PC-3 (cell line): ENCODE results near the gene SSU72.

Experiments used
- EZH2 ChIP-seq: fragments of 300-600 bp; sonication (generic); IDR thresholded peaks from one replicate; pipeline ENCODE4 v1.6.1; 2017; ENCODE audit warnings: antibody characterized with exemption, mild to moderate bottlenecking, low read length; ENCODE audit not compliant: unreplicated experiment
- EZH2phosphoT487 ChIP-seq: fragments of 300-600 bp; sonication (generic); IDR thresholded peaks from 2 replicates; pipeline ENCODE4 v1.6.1; 2018; ENCODE audit warnings: mild to moderate bottlenecking, antibody characterized with exemption, low read length, borderline replicate concordance
- TF ChIP-seq, protein P1 (sequence below): fragments of 300-600 bp; sonication (generic); conservative IDR thresholded peaks from 2 replicates; pipeline ENCODE4 v1.5.1; 2017; ENCODE audit warnings: antibody characterized with exemption, low read depth, mild to moderate bottlenecking, low read length

DNA sequence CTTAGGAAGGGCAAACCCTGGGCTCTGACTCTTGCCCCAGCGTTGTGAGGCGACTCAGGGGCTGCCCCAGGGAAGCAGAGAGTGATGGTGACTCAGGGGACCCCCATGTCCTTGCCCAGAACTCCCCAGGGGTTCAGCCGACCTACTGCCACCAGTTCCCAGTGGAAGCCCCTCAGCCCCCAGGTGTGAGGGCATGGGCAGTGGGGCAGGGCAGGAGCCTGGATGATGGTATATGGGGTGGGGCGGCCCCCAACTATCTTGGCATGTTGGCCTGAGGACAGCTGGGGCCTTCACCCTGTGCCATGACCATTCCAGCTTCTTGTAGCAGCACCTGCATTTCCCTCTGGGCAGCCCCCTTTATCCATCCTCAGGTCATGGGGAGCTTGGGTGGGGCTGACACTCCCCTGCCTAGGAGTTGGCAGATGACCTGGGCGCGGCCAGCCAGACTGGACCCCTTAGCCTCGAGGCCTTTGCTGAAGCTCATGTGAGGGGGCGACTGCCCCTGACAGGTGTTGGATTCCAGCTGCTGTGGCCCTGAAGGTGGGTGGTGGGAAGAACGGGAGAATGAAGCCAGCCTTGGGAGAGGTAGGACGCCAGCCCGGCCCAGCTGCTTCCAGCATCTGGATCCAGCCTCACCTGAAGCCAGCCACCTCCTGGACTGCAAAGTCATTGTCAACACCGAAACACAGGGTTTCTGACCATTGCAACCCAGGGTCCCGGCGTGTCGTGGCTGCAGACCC is 27.1 kb upstream of the SSU72 start:
- TF ChIP-seq, protein P1, sequence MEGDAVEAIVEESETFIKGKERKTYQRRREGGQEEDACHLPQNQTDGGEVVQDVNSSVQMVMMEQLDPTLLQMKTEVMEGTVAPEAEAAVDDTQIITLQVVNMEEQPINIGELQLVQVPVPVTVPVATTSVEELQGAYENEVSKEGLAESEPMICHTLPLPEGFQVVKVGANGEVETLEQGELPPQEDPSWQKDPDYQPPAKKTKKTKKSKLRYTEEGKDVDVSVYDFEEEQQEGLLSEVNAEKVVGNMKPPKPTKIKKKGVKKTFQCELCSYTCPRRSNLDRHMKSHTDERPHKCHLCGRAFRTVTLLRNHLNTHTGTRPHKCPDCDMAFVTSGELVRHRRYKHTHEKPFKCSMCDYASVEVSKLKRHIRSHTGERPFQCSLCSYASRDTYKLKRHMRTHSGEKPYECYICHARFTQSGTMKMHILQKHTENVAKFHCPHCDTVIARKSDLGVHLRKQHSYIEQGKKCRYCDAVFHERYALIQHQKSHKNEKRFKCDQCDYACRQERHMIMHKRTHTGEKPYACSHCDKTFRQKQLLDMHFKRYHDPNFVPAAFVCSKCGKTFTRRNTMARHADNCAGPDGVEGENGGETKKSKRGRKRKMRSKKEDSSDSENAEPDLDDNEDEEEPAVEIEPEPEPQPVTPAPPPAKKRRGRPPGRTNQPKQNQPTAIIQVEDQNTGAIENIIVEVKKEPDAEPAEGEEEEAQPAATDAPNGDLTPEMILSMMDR = no peak
- TF ChIP-seq EZH2 (no peak), EZH2phosphoT487 (no peak)
